Renal cortical epithelial cell (primary cell): Measurements from ENCODE around the gene RIBC2. TPM values are rescaled to one million over a fixed set of nuclear protein-coding genes. Genes with fewer than 3 reads are reported as not detected.
"Not testable (repeated sequence)": the region's sequence is repeated elsewhere in the genome, so short reads cannot be mapped to it uniquely, and the experiment has no call there.

Experiments
- DNase-seq: peaks from one replicate; pipeline ENCODE4 v3.0.0-alpha.2; 2011; ENCODE audit warnings: low read depth
- total RNA-seq: library from RNA; depleted of rRNA; stranded (reverse); fragments of >200 nt; gene quantifications from 2 replicates; pipeline ENCODE4 v1.2.3, GENCODE V29; 2014

Gene RIBC2
- total RNA-seq: 0.30 TPM in 1 of 2 replicates, not detected in the other

GRCh38 chr22:45413368-45414211, at the start of gene RIBC2, which contains the start of gene SMC1B:
Gene RIBC2, plus strand, starts transcription at chr22:45413693. Its CDS starts 194 bp downstream, at chr22:45413887.
Gene SMC1B, minus strand, starts transcription at chr22:45413599. Its CDS starts 32 bp downstream, at chr22:45413567.
- DNase-seq: peak; percentile 57

DNA sequence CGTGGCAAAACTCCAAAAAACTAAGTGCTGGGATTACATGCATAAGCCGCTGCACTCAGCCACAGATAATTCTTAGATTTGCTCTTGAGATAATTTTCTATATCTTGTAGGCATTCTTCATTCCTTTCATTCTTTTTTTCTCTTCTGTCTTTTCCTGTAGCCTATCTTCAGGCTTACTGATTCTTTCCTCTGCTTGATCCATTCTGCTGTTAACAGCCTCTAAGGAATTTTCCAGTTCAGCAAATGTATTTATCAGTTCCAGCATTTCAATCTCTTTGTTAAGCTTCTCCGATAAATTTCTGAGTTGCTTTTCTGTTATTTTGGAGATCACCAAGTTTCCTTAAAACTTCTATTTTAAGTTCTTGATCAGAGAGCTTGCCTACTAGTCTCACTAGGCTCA, 46.8 kb upstream of the RIBC2 start:
- DNase-seq: no peak

GRCh38 chr22:45373592-45373991, 39.9 kb upstream of the RIBC2 start:
- not testable (repeated sequence) for DNase-seq

- no peak for DNase-seq
Measured at GRCh38 chr22:45376009-45376408, 37.5 kb upstream of the RIBC2 start.

DNA sequence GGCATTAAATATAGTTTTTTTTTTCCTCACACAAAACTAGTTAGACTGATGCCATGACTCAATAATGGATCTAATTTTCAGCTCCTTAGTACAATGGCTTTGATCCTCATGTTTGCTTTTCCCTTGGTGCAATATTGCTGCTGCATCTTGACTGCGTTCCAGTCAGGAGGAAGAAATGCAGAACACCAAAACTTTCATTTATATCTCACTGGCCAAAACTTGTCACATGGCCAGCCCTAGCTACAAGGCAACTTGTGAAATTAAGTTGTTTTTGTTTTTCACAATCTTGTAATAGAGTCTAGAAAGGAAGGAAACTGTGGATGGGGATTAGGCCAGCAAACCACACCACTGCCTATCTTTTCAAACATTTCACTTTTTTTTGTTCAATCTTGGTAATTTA, 36.8 kb upstream of the RIBC2 start:
- DNase-seq: no peak

GRCh38 chr22:45381348-45381747, 32.1 kb upstream of the RIBC2 start:
- DNase-seq: no peak

- no peak for DNase-seq
Measured at GRCh38 chr22:45389546-45389945, 23.9 kb upstream of the RIBC2 start.

DNA sequence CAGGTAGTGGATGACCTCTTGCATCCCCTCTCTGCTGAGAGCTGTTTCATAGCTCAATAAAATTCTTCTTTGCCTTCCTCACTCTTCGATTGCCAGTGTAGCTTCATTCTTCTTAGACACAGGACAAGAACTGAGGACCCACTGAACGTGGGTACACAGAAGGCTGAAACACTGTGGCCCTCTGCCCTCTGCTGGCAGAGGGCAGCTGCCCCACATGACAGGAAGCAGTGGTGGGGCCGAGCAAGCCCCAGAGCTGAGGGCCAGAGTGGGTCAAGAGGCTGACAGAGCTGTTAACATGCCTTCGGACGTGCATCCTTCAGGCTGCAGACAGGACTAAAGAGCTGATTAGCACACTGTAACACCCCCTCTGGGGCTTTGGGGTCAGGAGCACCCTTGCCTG, 15.7 kb upstream of the RIBC2 start:
- DNase-seq: no peak

GRCh38 chr22:45398214-45398613, 15.3 kb upstream of the RIBC2 start:
- DNase-seq: no peak

DNA sequence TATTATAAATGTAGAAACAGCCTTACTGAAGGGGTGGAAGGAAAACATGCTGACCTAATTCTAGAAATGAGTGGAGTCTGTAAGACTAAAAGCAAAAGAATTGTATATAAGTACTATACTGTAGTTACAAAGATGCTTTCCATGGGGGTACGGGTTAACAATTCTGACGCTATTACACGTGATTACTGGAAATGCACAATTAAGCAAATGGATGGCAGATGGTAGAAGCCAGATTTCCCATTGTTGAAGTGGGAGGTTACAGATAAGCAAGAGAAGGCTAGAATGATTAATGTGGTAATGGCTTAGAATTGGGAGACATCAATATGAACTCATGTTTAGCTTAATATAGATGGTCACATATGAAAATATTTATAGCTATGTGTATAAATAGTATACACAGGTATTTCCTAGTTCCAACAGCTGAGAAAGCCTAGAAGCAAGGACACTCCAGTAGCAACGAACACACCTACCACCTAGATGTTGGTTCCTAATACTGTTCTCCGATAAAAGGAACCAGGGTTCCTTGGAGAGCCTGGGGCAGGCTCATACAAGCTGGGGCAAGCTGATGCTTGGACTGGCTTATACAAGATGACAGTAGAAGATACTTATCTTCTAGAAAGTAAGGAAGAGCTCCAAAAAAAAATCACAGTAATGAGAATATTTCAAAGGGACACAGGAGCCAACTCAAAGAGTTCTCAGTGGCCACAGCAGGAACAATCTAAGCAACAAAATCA, 13.6 kb upstream of the RIBC2 start:
- DNase-seq: no peak

GRCh38 chr22:45402466-45402985, 11.0 kb upstream of the RIBC2 start:
- DNase-seq: no peak

- DNase-seq: no peak
Measured at GRCh38 chr22:45407793-45408192, 5.7 kb upstream of the RIBC2 start.

DNA sequence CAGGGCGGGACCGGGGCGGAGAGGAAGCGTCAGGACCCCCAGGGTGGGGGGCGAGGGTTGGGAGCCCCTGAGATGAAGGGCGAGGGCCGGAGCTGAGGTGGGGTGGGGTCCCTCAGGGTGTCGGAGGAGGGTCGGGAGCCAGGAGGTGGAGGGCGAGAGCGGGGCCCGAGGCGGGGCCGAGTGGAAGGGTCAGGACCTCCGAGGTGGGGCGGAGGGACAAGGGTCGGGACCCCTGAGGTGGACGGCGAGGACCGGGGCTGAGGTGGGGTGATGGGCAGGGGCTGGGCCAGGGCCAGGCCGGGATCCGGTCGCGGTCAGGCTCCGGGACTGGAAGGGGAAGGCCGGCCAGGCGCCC, 503 bp upstream of the RIBC2 start:
- DNase-seq: no peak

DNA sequence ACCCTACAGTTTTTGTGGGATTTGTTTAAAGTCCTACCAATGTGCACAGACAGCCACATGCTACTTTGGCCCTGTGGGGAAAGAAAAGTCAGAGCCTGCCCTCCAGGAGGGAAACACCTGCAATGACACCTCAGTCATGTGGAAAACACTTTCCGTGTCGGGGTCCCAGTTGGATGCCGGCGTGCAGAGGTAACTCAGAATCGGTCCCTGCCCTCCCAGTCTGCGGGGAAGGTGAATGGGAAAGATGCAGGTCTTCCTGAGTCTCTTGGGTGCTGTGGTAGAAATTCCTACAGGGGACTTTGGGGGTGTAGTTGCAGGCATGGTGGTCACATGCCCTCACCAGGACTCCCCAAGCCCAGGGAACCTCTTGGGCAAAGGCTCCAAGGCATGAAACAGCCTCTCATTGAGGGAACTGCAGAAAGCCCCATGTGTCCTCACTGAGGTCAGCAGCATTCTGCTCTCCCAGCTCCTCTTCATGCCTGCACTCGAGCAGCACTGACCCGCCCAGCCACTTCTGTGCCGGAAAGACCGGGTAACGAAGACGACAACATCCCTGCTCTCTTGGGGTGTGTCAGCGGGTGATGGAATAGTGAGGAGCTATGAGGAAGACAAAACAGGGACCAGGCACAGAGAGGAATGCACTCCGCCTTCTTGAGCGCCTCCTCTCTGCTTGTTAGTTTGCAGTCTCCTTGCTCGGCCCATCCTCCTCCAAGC, 4.7 kb downstream of the RIBC2 start:
- DNase-seq: no peak

DNA sequence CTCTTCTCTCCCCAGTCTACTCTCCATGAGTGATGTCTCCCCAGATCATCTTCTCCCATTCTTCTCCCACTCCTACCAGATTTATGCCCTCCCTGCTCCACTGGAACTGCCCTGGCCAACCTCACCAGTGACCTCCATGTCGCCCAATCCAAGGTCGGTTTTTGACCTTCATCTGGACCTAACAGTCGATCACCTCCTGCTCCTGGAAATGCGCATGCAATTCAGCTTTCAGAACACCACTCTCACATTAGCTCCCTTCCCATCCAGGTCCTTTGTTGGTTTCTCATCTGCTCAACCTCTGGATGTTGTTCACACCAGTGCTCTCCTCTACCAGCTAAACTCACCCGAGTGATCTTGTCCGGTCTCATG, 5.3 kb downstream of the RIBC2 start:
- no peak for DNase-seq

DNA sequence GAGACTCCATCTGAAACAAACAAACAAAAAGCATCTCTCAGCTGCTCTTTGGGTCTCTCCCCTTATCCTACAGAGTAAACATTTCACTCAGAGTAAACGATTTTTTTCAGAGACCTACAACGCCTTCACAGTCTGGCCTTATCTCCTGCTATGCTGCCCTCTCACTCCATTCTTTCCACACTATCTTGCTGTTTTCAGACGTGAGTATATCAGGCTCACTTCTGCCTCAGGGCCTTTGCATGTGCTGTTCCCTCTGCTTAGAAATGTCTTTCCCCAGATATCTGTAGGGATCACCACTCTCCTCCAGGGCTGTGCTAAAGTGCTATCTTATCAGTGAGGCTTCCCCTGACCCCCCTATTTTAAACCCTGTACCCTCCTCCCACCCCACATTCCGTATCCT, 6.5 kb downstream of the RIBC2 start:
- DNase-seq: no peak

DNA sequence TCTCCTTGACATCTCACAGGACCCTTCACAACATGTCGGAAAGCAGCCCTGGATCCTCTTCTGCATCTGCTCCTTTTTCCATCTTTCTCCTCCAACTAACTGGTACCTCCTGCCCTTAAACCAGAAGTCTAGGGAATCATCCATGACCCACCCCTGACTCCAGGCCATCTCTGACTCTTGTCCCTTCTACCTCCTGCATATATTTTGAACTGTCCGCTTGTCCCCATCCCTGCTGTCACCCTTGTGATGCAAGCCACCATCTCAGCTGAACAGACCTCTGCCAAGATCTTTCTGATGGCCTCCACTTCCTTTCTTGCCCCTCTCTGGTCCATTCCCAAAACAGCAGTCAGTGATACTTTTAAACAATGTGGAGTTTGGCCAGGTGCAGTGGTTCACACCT, 7.0 kb downstream of the RIBC2 start:
- DNase-seq: no peak

DNA sequence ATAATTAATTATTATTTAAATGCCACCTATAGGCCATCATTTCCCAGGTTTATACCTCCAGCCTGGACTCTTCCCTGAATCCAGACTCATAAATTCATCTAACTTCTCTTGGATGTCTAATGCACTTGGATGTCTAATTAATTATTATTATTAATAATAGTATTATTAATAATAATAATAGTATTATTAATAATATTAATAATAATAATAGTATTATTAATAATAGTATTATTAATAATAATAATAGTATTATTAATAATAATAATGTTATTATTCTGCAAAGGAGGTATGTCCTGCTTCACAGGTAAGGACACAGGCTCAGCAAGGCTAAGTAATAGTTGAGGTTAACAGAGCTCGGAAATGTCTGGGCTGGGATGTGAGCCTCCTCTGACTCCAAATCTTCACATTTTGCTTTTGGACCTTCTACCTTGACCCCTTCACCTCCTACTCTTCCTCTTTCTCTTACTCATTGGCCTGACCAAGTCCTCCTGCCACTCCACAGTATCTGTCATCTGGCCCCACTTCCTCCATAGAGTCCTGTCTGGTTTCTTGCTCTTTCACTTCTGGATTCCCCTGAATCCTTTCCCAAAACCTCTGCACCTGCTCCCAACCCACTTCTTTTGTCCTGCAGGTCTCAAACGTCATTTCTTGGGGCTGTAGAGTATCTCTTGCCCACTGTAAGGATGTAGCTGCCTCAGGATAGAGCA, 8.0 kb downstream of the RIBC2 start:
- DNase-seq: no peak

DNA sequence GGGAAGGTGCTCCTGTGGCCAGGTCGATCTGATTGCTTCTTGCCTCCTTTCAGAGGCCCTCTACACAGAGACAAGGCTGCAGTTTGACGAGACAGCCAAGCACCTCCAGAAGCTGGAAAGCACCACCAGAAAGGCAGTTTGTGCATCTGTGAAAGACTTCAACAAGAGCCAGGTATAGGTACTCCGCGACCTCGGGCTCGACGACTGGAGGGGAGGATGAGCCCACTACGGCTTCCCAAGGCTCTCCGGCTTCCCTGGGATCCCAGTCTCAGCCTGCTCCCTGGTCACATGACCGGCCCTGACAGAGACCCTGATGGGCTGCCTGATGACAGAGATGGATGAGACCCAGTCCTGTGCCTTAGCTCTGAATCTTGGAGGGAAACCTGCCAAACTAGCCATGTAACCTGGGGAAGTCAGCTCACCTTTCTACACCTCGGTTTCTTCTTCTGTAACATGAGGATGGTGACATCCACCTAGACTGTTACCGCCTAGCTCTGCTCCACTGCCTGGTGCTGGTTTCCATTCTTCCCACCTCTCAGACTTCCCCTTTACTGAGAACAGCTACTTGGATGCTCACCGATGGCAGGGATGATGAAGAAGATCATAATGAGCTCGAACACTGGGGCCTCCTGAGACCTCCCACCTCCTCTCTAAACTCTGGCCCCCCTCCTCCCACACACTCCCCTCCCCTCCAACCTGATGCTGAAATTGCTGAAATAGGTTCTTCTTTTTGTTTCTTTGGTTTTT, 8.9 kb downstream of the RIBC2 start:
- DNase-seq: no peak

- DNase-seq: no peak
Measured at GRCh38 chr22:45423524-45423923, 10.0 kb downstream of the RIBC2 start.

GRCh38 chr22:45424241-45424731, 10.8 kb downstream of the RIBC2 start:
- DNase-seq: no peak
